Upper lobe of right lung (tissue), 1 donor: ENCODE data around the gene SPOCK1. TPM values are rescaled to one million over a fixed set of nuclear protein-coding genes. Genes with fewer than 3 reads are reported as not detected.

Source experiments
- ATAC-seq: fragments of 200-7000 bp; cut with Tn5 transposase; one replicate; pipeline ENCODE4 v1.9.1; 2020; ENCODE audit warnings: mild to moderate bottlenecking, moderate library complexity
- DNase-seq: peaks from one replicate; pipeline ENCODE4 v3.0.0-alpha.2; 2020
- H3K27ac ChIP-seq: fragments of 200-600 bp; one replicate; pipeline ENCODE4 v1.8.0; 2022
- H3K27me3 ChIP-seq: fragments of 200-600 bp; one replicate; pipeline ENCODE4 v1.8.0; 2022; ENCODE audit warnings: mild to moderate bottlenecking
- H3K36me3 ChIP-seq: fragments of 200-600 bp; one replicate; pipeline ENCODE4 v1.8.0; 2022
- H3K4me1 ChIP-seq: fragments of 200-600 bp; one replicate; pipeline ENCODE4 v1.8.0; 2022
- H3K4me3 ChIP-seq: fragments of 200-600 bp; one replicate; pipeline ENCODE4 v1.8.0; 2022; ENCODE audit warnings: mild to moderate bottlenecking
- H3K9me3 ChIP-seq: fragments of 200-600 bp; one replicate; pipeline ENCODE4 v1.8.0; 2022
- intact Hi-C: fragments of 100-400 bp; cut with DNase I; formaldehyde crosslinking; loops from one replicate; pipeline ENCODE4 v1.11.0; 2022
- total RNA-seq: library from RNA; stranded (reverse); fragmentation: NEBNext Ultra II Directional; extraction: Animal tissue kit (Norgen Biotek cat#: 25700); gene quantifications from one replicate; pipeline ENCODE4 v1.2.1, GENCODE V29; 2021
- TF ChIP-seq, protein P1 (sequence below): fragments of 200-600 bp; IDR thresholded peaks from one replicate; pipeline ENCODE4 v1.8.0; 2022; ENCODE audit warnings: antibody characterized with exemption
- donor health status: DM: no; HTN: yes; CAD: no; lungs with severe emphysema.

Gene SPOCK1
- total RNA-seq, 1 donor from 2014 or later: 4.0 TPM

DNA sequence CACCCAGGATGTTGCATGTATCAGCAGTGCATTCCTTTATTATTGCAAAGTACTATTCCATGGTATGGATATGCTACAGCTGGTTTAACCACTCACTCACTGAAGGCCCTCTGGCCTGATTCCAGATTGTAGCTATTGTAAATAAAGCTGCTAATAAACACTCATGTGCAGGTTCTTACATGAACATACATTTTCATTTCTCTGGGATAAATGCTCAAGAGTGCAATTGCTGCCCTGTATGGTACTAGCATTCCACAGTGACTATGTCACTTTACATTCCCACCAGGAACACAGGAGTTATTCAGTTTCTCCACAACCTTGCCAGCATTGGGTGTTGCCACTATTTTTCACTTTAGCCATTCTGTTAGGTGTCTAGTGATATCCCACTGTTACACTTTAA is 267.6 kb downstream of the SPOCK1 start:
- H3K4me1 ChIP-seq: no peaks in the 10 kb centered on the region
- ATAC-seq: no peak
- no peaks in the 10 kb centered on the region for H3K9me3 ChIP-seq
- intact Hi-C loops: no loop called here
- no peak overlapping the region for H3K4me3 ChIP-seq
- H3K27me3 ChIP-seq: no peaks in the 10 kb centered on the region
- no peaks in the 10 kb centered on the region for H3K36me3 ChIP-seq
- TF ChIP-seq, protein P1, sequence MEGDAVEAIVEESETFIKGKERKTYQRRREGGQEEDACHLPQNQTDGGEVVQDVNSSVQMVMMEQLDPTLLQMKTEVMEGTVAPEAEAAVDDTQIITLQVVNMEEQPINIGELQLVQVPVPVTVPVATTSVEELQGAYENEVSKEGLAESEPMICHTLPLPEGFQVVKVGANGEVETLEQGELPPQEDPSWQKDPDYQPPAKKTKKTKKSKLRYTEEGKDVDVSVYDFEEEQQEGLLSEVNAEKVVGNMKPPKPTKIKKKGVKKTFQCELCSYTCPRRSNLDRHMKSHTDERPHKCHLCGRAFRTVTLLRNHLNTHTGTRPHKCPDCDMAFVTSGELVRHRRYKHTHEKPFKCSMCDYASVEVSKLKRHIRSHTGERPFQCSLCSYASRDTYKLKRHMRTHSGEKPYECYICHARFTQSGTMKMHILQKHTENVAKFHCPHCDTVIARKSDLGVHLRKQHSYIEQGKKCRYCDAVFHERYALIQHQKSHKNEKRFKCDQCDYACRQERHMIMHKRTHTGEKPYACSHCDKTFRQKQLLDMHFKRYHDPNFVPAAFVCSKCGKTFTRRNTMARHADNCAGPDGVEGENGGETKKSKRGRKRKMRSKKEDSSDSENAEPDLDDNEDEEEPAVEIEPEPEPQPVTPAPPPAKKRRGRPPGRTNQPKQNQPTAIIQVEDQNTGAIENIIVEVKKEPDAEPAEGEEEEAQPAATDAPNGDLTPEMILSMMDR: no peak
- DNase-seq: no peak
- H3K27ac ChIP-seq: no peak overlapping the region

DNA sequence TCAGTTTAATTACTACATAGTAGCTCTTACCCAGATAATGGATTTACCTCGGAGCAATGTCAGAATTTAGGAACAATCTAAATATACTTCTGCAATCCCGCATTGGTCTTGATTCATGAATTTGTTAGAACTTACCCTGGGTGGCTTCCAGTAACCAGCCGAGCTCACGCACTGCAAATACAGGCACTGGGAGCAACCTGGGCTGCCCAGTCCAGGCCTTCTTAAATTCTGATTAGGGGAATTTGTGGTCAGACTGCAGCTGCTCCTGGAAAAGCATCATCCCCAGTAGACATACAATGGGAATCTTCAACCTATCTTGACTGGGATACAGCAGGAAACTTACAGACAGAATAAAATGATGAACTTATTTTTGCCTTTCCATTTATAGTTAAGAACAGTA is 270.3 kb downstream of the SPOCK1 start:
- Histone ChIP-seq H3K36me3 (no peaks in the 10 kb centered on the region), H3K27me3 (no peaks in the 10 kb centered on the region), H3K4me1 (no peaks in the 10 kb centered on the region), H3K27ac (no peak overlapping the region), H3K4me3 (no peak overlapping the region), H3K9me3 (no peaks in the 10 kb centered on the region)
- intact Hi-C loops: no loop called here
- DNase-seq (no peak), ATAC-seq (no peak)
- TF ChIP-seq, protein P1: no peak

DNA sequence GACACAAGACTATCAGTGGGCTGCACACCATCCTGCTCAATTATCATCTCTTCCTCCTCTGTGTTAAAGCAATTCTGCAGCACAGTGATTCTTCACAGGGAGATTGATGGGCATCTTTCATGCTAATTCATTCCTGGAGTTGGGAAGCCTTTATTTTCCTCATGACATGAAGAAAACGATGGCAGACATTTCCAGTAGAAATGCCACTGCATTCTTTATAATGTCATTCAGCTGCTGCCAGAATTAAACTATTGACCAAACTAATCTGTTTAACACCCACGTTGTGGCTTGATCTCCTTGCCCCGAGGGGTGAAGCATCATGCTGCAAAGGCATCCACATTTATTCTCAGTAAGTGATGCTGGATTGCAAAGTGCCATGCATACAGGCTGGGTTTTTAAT is 273.0 kb downstream of the SPOCK1 start:
- DNase-seq (no peak), ATAC-seq (no peak)
- Histone ChIP-seq H3K4me1 (no peaks in the 10 kb centered on the region), H3K4me3 (no peak overlapping the region), H3K27ac (no peak overlapping the region), H3K27me3 (no peaks in the 10 kb centered on the region), H3K9me3 (no peaks in the 10 kb centered on the region), H3K36me3 (no peaks in the 10 kb centered on the region)
- intact Hi-C loops: no loop called here
- TF ChIP-seq, protein P1: no peak

- Histone ChIP-seq H3K27ac (no peak overlapping the region), H3K4me1 (no peaks in the 10 kb centered on the region), H3K9me3 (no peaks in the 10 kb centered on the region), H3K4me3 (no peak overlapping the region), H3K27me3 (no peaks in the 10 kb centered on the region), H3K36me3 (no peaks in the 10 kb centered on the region)
- intact Hi-C loops: no loop called here
- DNase-seq (no peak), ATAC-seq (no peak)
- TF ChIP-seq, protein P1: no peak
Observed at GRCh38 chr5:137223324-137224295, 275.5 kb downstream of the SPOCK1 start.

DNA sequence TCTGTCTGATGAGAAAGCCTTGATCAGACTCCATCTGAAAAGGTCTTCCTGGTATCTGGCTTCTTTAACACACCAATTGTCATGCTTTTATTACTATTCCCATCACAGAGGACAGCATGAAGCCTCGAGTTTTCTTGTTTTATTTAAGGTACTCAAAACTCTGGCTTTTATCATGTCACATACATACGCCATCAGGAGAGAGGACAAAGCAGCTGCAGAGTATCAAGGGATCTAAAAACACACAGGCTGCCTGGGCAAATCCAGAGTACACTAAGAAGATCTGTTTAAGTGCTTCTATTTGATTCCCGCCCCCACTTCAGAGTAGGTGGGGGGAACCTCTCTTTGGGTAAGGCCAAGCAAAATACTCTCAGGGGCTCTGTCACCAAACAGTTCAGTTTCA is 277.2 kb downstream of the SPOCK1 start:
- Histone ChIP-seq H3K27me3 (no peaks in the 10 kb centered on the region), H3K4me1 (no peaks in the 10 kb centered on the region), H3K36me3 (no peaks in the 10 kb centered on the region), H3K27ac (no peak overlapping the region), H3K4me3 (no peak overlapping the region), H3K9me3 (no peaks in the 10 kb centered on the region)
- intact Hi-C loops: no loop called here
- no peak for DNase-seq
- no peak for ATAC-seq
- TF ChIP-seq, protein P1: no peak
